ENCODE data around the gene LCN12.

Gene LCN12

GRCh38 chr9:136952876-136953770 is 1.1 kb downstream of the LCN12 start:
- no peak for DNase-seq
- intact Hi-C loops (cut with DNase I) = loop anchor here (5.0 kb wide), 2 partner anchors 84 to 161 kb away; partner anchors contain the start of gene TMEM141

GRCh38 chr9:136953771-136954269 is 1.7 kb downstream of the LCN12 start:
- DNase-seq = no peak
- intact Hi-C loops (cut with DNase I) = loop anchor here (5.0 kb wide), 2 partner anchors 83 to 162 kb away; partner anchors contain the start of gene TMEM141

GRCh38 chr9:136954270-136955083 is 2.4 kb downstream of the LCN12 start:
- DNase-seq = peak in 1 of 42 donors; percentile 0
- intact Hi-C loops (cut with DNase I) = loop anchor here (5.0 kb wide), 2 partner anchors 83 to 162 kb away; partner anchors contain the start of gene TMEM141

- intact Hi-C loops (cut with DNase I) = no loop called here
- DNase-seq = peak in 1 of 42 donors; percentile 1
Observed at GRCh38 chr9:136955202-136955942, 3.3 kb downstream of the LCN12 start.

GRCh38 chr9:136955943-136956335 is 3.9 kb downstream of the LCN12 start:
- intact Hi-C loops (cut with DNase I) = no loop called here

GRCh38 chr9:136956604-136957003 is 4.5 kb downstream of the LCN12 start:
- DNase-seq = no peak
- intact Hi-C loops (cut with DNase I) = no loop called here

More at GRCh38 chr9:136955943-136956335, 3.9 kb downstream of the LCN12 start:
- no peak for DNase-seq

GRCh38 chr9:136957461-136957860 is 5.4 kb downstream of the LCN12 start:
- intact Hi-C loops (cut with DNase I) = no loop called here

GRCh38 chr9:136957901-136958300 is 5.8 kb downstream of the LCN12 start:
- DNase-seq = no peak

More at GRCh38 chr9:136957461-136957860, 5.4 kb downstream of the LCN12 start:
- no peak for DNase-seq

GRCh38 chr9:136958473-136958872 is 6.4 kb downstream of the LCN12 start:
- intact Hi-C loops (cut with DNase I) = no loop called here
- no peak for DNase-seq

More at GRCh38 chr9:136957901-136958300, 5.8 kb downstream of the LCN12 start:
- intact Hi-C loops (cut with DNase I) = no loop called here

GRCh38 chr9:136958898-136959850 is 7.1 kb downstream of the LCN12 start:
- no peak for DNase-seq
- intact Hi-C loops (cut with DNase I) = no loop called here

- no peak for DNase-seq
- intact Hi-C loops (cut with DNase I) = no loop called here
Observed at GRCh38 chr9:136960212-136960937, 8.3 kb downstream of the LCN12 start.

GRCh38 chr9:136960938-136961275 is 8.8 kb downstream of the LCN12 start:
- intact Hi-C loops (cut with DNase I) = no loop called here
- no peak for DNase-seq

- DNase-seq = peak in 17 of 42 donors; percentile 39 to 82 (median 63)
- intact Hi-C loops (cut with DNase I) = no loop called here
Observed at GRCh38 chr9:136961279-136962065, 9.4 kb downstream of the LCN12 start.

- DNase-seq = no peak
Observed at GRCh38 chr9:136962163-136962562, 10.1 kb downstream of the LCN12 start.

GRCh38 chr9:136962701-136963248 is 10.7 kb downstream of the LCN12 start:
- DNase-seq = no peak
- intact Hi-C loops (cut with DNase I) = no loop called here

More at GRCh38 chr9:136962163-136962562, 10.1 kb downstream of the LCN12 start:
- intact Hi-C loops (cut with DNase I) = no loop called here

- peak in 4 of 42 donors; percentile 37 to 68 (median 49) for DNase-seq
- intact Hi-C loops (cut with DNase I) = no loop called here
Observed at GRCh38 chr9:136963341-136963740, 11.3 kb downstream of the LCN12 start.

Data from head of caudate nucleus (tissue), 42 donors.